CD4-positive, alpha-beta T cell treated with Interleukin-6 for 4 hours (primary cell): Measurements from ENCODE around the gene ZNF778.
A peak's percentile ranks its signal among the peaks of the same experiment; 100 is the strongest.

ENCODE experiments used
- DNase-seq: peaks from one replicate; pipeline ENCODE4 v3.0.0-alpha.2; 2020; ENCODE audit warnings: mixed read lengths

Gene ZNF778

GRCh38 chr16:89217388-89218191, at the start of gene ZNF778:
Gene ZNF778 (plus strand): TSS chr16:89217703. CDS start chr16:89221128, 3,425 bp downstream.
- peak; percentile 86 for DNase-seq

GRCh38 chr16:89168381-89169189, 48.9 kb upstream of the ZNF778 start:
- DNase-seq, result no peak

- no peak for DNase-seq
Measured at GRCh38 chr16:89169778-89170177, 47.7 kb upstream of the ZNF778 start.

GRCh38 chr16:89170346-89171215, 46.9 kb upstream of the ZNF778 start:
- peak; percentile 33 for DNase-seq

GRCh38 chr16:89171216-89172170, 46.0 kb upstream of the ZNF778 start, which contains the start of gene CDH15:
Gene CDH15 (plus strand): TSS chr16:89171748. CDS start chr16:89171832, 84 bp downstream.
- DNase-seq, result peak; percentile 98

- DNase-seq, result no peak
Measured at GRCh38 chr16:89172171-89172527, 45.4 kb upstream of the ZNF778 start.

- DNase-seq, result no peak
Measured at GRCh38 chr16:89172528-89173173, 44.9 kb upstream of the ZNF778 start.

GRCh38 chr16:89173174-89173921, 44.2 kb upstream of the ZNF778 start:
- no peak for DNase-seq

- no peak for DNase-seq
Measured at GRCh38 chr16:89174055-89174827, 43.3 kb upstream of the ZNF778 start.

GRCh38 chr16:89174877-89175276, 42.6 kb upstream of the ZNF778 start:
- no peak for DNase-seq

- DNase-seq, result no peak
Measured at GRCh38 chr16:89175280-89176146, 42.0 kb upstream of the ZNF778 start.

- DNase-seq, result no peak
Measured at GRCh38 chr16:89176147-89176690, 41.3 kb upstream of the ZNF778 start.

- DNase-seq, result no peak
Measured at GRCh38 chr16:89176717-89177116, 40.8 kb upstream of the ZNF778 start.

- DNase-seq, result no peak
Measured at GRCh38 chr16:89177501-89177900, 40.0 kb upstream of the ZNF778 start.

- DNase-seq, result no peak
Measured at GRCh38 chr16:89178453-89179147, 38.9 kb upstream of the ZNF778 start.

- DNase-seq, result no peak
Measured at GRCh38 chr16:89179148-89179484, 38.4 kb upstream of the ZNF778 start.

GRCh38 chr16:89179656-89180315, 37.7 kb upstream of the ZNF778 start:
- DNase-seq, result no peak
